Stimulated activated naive CD4-positive, alpha-beta T cell treated with Interleukin-2 at 50 U/mL for 16 hours (primary cell): Measurements from ENCODE around the gene DSCAML1.

ENCODE experiments used
- DNase-seq: peaks from one replicate; lab custom pipeline; 2025; lab: John Stamatoyannopoulos, UW

The DSCAML1 gene

GRCh38 chr11:117489999-117490679 is 306.9 kb downstream of the DSCAML1 start:
- DNase-seq = no peak

- no peak for DNase-seq
These were observed 307.7 kb downstream of the DSCAML1 start for GRCh38 chr11:117488996-117489952.

DNA sequence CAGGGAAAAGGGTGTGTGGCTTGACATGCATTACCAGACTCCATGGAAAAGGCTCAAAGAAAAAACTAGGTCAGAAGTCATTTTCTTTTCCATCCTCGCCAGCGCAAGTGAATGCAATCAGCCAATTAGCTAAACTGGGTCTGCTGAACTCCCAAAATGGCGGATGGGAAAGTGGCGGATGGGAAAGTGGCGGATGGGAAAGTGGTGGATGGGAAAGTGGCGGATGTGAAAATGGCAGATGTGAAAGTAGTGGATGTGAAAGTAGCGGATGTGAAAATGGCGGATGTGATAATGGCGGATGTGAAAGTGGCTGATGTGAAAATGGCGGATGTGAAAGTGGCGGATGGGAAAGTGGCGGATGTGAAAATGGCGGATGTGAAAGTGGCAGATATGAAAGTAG is 311.0 kb downstream of the DSCAML1 start:
- no peak for DNase-seq

DNA sequence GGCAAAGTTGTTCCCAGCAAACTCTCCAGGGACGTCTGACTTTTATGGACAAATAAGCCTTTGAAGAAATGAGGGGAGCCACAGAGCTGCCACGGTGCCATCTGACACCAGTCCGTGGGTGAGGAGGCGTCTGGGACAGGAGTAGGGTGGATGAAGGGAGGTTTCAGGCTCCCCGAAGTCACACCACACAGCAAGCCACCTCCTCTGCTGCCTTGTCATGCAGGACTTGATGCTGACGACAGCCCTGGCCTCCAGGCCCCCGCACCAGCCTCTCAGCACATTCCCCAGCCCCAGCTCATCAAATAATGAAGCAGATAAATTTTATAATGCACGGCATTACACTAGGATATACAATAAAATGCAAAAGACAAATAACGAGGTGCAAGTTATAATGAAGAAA is 312.9 kb downstream of the DSCAML1 start:
- DNase-seq = no peak

DNA sequence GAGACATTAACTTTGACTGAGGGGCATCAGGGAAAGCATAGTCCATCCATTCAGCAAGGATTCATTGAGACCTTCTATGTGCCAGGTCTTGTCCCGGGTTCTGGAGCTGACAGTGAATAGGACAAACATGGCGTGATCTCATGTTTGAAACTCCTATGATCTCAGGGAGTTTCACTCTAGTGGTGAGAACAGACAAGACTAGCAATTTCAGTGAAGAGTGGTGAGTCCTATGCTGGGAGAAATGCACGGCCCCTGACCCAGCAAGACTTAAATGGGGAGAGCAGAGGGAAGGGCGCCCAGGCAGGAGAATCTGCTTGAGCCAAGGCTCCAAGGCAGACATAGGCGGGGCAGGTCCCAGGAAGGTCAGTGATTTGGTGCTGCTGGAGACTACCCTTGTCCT is 313.6 kb downstream of the DSCAML1 start:
- DNase-seq = no peak

GRCh38 chr11:117482881-117483280 is 314.1 kb downstream of the DSCAML1 start:
- no peak for DNase-seq

DNA sequence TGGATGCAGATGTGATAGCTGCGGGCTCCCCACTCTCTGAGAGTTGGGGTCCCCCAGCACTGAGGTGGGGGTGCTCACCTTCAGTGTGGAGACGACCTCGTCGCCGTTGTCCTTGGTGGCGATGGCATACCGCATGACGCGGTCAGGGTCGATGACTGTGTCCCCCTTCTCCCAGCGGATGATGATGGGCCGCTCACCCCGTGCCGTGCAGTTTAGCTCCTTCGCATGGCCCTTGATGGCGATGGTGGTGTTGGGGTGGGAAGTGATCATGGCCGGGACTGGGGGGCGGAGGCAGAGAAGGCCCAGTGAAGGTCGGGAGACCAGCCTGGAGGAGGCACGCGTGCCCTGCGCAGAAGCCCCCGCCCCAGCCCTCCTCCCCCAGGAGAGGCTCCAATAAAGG is 315.1 kb downstream of the DSCAML1 start:
- no peak for DNase-seq

DNA sequence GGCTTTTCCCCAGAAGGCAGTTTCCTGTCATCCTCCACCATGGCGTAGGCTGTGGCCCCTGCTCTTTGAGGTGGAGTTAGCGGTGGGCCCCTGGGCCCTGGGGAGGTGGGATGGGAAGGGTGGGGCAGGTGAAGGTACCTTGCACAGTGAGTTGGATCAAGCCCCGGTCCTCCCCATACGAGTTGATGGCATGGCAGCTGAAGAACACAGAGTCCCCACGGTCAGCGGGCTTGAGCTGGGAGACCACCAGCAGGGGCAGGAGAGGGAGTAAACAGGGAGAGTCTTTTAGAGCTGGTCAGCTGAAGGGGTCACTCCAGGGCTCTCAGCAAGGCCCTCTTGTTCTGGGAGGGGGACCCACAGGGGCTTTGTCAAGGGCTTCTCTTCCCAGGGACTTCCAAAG is 316.0 kb downstream of the DSCAML1 start:
- no peak for DNase-seq

GRCh38 chr11:117480221-117480620 is 316.8 kb downstream of the DSCAML1 start:
- no peak for DNase-seq

DNA sequence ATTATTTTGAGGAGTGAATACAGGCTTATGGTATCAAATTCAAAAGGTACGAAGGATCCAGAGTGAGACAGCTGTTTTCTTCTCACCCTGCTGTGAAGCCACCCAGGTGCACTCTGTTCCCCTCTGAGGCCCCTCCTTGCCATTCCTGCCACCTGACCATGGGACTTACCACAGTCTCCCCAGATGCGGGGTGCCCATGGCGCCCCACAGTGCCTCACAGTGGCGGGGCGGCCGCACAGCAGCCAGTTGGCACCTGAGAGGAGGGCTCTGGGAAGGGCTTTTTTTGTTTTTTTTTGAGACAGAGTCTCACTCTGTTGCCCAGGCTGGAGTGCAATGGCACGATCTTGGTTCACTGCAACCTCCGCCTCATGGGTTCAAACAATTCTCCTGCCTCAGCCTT is 317.6 kb downstream of the DSCAML1 start:
- DNase-seq = no peak

DNA sequence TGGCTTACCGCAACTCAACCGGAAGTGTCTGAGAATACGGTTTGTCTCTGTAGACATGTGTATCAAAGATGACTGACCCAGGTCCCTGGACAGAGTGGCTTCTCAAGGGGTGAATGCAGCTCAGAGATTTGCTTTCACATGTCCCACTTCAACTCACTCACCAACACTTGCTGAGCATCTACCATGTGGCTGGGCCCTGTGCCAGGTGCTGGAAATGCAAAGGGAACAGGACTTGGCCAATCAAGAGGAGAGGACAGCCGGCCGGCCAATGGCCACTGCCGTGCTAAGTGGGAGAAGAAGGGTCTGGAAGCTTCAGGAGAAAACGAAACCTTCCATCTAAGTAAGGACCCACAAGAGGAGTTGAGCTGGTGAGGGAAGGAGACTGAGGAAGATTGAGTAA is 318.1 kb downstream of the DSCAML1 start:
- no peak for DNase-seq

DNA sequence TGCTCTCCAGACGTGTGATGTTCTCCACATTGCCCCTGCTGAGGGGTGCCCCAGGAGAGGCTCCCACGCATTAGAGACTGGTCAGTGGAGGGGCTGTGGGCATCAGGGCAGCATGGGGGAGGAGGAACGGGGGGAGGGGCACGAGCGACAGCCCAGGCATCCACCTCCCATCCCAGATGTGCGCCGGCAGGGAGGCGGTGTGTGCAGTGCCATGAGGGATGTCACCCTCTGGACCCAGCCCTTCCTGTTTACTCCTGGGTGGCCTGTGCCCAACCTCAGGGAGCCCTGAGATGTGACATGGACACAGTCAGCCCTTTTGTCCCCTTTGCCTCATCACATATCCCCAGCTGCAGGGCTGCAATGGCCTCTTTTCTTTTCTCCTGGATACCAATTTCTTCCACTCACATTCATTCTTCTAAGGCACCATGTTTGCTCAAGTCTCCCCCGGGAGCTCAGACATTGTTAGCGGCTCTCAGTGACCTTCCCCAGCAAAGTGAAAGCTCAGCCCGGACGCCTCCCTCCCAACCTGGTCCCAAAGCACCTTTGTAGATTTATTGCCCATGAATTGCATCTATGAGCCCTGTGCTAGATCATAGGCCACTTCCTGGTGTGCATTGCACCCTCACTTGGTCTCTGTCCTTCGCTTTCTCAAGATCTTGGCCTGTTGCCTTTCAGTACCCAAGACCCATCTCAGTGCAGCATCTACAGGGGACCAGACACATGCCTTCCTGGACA is 318.7 kb downstream of the DSCAML1 start:
- no peak for DNase-seq

GRCh38 chr11:117477721-117478120 is 319.3 kb downstream of the DSCAML1 start:
- DNase-seq = no peak

- DNase-seq = no peak
These were observed 320.4 kb downstream of the DSCAML1 start for GRCh38 chr11:117476531-117477142.

GRCh38 chr11:117475716-117476530 is 321.1 kb downstream of the DSCAML1 start:
- no peak for DNase-seq

GRCh38 chr11:117473481-117474091 is 323.4 kb downstream of the DSCAML1 start:
- no peak for DNase-seq

- no peak for DNase-seq
These were observed 325.2 kb downstream of the DSCAML1 start for GRCh38 chr11:117471776-117472175.

- DNase-seq = no peak
These were observed 326.4 kb downstream of the DSCAML1 start for GRCh38 chr11:117470576-117470975.

GRCh38 chr11:117468888-117469287 is 328.1 kb downstream of the DSCAML1 start:
- DNase-seq = no peak

GRCh38 chr11:117467770-117468169 is 329.2 kb downstream of the DSCAML1 start:
- no peak for DNase-seq

- DNase-seq = no peak
These were observed 330.1 kb downstream of the DSCAML1 start for GRCh38 chr11:117466966-117467365.
